Activated CD4-positive, alpha-beta T cell treated with anti-CD3 and anti-CD28 coated beads for 36 hours (primary cell): ENCODE data around the gene SEC61A2. TPM values are rescaled to one million over a fixed set of nuclear protein-coding genes. Genes with fewer than 3 reads are reported as not detected.

Experiments
- ATAC-seq: fragments of 200-7000 bp; cut with Tn5 transposase; one replicate; pipeline ENCODE4 v1.10.0; 2021; ENCODE audit warnings: mild to moderate bottlenecking, moderate library complexity
- CTCF ChIA-PET: fragments of 350-600 bp; sonication (Branson Sonifier 250); formaldehyde crosslinking; loops from one replicate; lab custom pipeline; 2021; ENCODE audit warnings: antibody characterized with exemption; lab: Charles Lee
- POLR2A ChIA-PET: fragments of 350-600 bp; sonication (Branson Sonifier 250); formaldehyde crosslinking; loops from one replicate; lab custom pipeline; 2021; ENCODE audit warnings: antibody characterized with exemption, inconsistent platforms; lab: Charles Lee
- DNase-seq: peaks from one replicate; pipeline ENCODE4 v3.0.0-alpha.2; 2020
- H3K27ac Mint-ChIP-seq: one replicate; pipeline ENCODE4 v1.8.0; 2021; ENCODE audit warnings: mixed read lengths
- H3K27me3 Mint-ChIP-seq: one replicate; pipeline ENCODE4 v1.8.0; 2021; ENCODE audit warnings: mixed read lengths
- H3K36me3 Mint-ChIP-seq: one replicate; pipeline ENCODE4 v1.8.0; 2021; ENCODE audit warnings: low read depth, mixed read lengths
- H3K4me1 Mint-ChIP-seq: one replicate; pipeline ENCODE4 v1.8.0; 2021; ENCODE audit warnings: mixed read lengths
- H3K4me3 Mint-ChIP-seq: one replicate; pipeline ENCODE4 v1.8.0; 2021; ENCODE audit warnings: mild to moderate bottlenecking, moderate library complexity, mixed read lengths
- H3K9me3 Mint-ChIP-seq: one replicate; pipeline ENCODE4 v1.8.0; 2021; ENCODE audit warnings: low read depth, mixed read lengths
- intact Hi-C, 2 experiments: fragments of 100-400 bp; cut with DNase I in 1 of 2; cut with micrococcal nuclease in 1 of 2; formaldehyde crosslinking; loops; one replicate each; pipeline versions ENCODE4 v1.14.2 to v1.15.1; 2022 to 2024; cut with DNase I, micrococcal nuclease
- total RNA-seq, 2 experiments: library from RNA; stranded (reverse); gene quantifications; one replicate each; pipeline ENCODE4 v1.2.3, GENCODE V29; 2021

The SEC61A2 gene
- total RNA-seq, 2 experiments from 2014 or later: 11.3 to 12.0 TPM

GRCh38 chr10:12196531-12197211, 67.2 kb downstream of the SEC61A2 start:
- intact Hi-C loops: loop anchor here in 1 of 2 experiments (1.0 to 5.0 kb wide), 8 partner anchors 15 to 1391 kb away; partner anchors contain the start of genes CAMK1D, DHTKD1, OPTN and PHYH
- CTCF ChIA-PET: interaction anchor here (0.5 to 5.2 kb wide), 7 partner anchors 9 to 650 kb away, joined by 3 to 38 read pairs (median 3); partner anchors contain the start of gene UPF2

DNA sequence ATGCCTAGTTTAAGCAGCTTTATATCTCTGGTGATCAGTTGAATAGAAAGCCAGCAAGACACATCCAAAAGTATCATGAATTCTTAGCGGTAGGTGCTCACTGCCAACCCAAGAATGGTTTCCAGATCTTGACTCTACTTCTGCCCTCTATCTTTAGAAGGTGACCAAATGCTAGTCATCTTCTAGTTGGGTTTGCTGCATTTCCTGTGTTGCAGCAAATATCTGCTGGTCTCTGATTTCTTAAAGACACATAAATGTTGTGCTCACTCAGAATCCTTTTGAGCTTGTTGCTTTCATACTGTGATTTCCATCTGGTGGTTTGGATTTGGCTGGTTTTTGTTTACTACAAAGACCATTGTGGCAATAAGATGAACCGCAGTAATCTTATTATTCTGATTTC, 68.7 kb downstream of the SEC61A2 start:
- ChIA-PET CTCF (interaction anchor here (0.6 to 5.2 kb wide), 5 partner anchors 17 to 458 kb away, joined by 3 to 38 read pairs (median 3); no protein-coding TSS in a partner anchor), POLR2A (no interaction called here)
- Mint-ChIP-seq H3K9me3 (no peaks in the 10 kb centered on the region), H3K36me3 (peaks cover 46% of the 10 kb centered on the region), H3K4me3 (peak overlapping the region; percentile 62), H3K27ac (peak overlapping the region; percentile 39), H3K4me1 (peaks cover 40% of the 10 kb centered on the region), H3K27me3 (no peaks in the 10 kb centered on the region)
- no peak for ATAC-seq
- DNase-seq: no peak
- intact Hi-C loops: loop anchor here in 1 of 2 experiments (5.0 kb wide), 5 partner anchors 149 to 1389 kb away; partner anchors contain the start of genes CAMK1D, OPTN, PHYH and PRPF18

More at GRCh38 chr10:12196531-12197211, 67.2 kb downstream of the SEC61A2 start:
- peaks cover 44% of the 10 kb centered on the region for H3K4me1 Mint-ChIP-seq
- no peaks in the 10 kb centered on the region for H3K27me3 Mint-ChIP-seq
- peak overlapping the region; percentile 97 for H3K27ac Mint-ChIP-seq
- H3K36me3 Mint-ChIP-seq: peaks cover 49% of the 10 kb centered on the region
- H3K9me3 Mint-ChIP-seq: no peaks in the 10 kb centered on the region
- DNase-seq: no peak
- POLR2A ChIA-PET: interaction anchor here (0.7 to 1.3 kb wide), 4 partner anchors 9 to 156 kb away, joined by 3 to 7 read pairs (median 4); partner anchors contain the start of gene UPF2
- no peak for ATAC-seq
- H3K4me3 Mint-ChIP-seq: peak overlapping the region; percentile 96

DNA sequence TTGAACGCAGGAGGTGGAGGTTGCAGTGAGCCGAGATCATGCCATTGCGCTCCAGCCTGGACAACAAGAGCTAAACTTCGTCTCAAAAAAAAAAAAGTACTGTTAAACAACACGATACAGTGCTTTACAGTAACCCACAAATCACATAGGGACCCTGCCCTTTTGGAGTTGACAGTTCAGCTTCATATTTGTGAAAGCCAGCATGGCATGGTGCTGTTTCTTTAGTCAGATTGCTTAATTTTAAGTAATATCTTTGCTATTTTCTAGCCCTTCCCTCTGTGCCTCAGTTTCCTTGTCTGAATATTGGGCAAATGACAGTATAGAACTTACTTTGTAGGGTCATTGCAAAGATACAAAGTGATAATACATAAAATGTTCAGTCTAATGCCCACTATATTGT, 71.4 kb downstream of the SEC61A2 start:
- DNase-seq (no peak), ATAC-seq (no peak)
- peaks cover 36% of the 10 kb centered on the region for H3K4me1 Mint-ChIP-seq
- no peak overlapping the region for H3K4me3 Mint-ChIP-seq
- intact Hi-C loops: loop anchor here in 1 of 2 experiments (5.0 kb wide), 1 partner anchor 41 kb away; no protein-coding TSS in a partner anchor
- H3K27me3 Mint-ChIP-seq: no peaks in the 10 kb centered on the region
- ChIA-PET POLR2A (no interaction called here), CTCF (interaction anchor here (1.0 to 4.9 kb wide), 2 partner anchors 11 to 15 kb away, joined by 3 to 43 read pairs; no protein-coding TSS in a partner anchor)
- no peaks in the 10 kb centered on the region for H3K9me3 Mint-ChIP-seq
- peak overlapping the region; percentile 67 for H3K27ac Mint-ChIP-seq
- peaks cover 50% of the 10 kb centered on the region for H3K36me3 Mint-ChIP-seq

DNA sequence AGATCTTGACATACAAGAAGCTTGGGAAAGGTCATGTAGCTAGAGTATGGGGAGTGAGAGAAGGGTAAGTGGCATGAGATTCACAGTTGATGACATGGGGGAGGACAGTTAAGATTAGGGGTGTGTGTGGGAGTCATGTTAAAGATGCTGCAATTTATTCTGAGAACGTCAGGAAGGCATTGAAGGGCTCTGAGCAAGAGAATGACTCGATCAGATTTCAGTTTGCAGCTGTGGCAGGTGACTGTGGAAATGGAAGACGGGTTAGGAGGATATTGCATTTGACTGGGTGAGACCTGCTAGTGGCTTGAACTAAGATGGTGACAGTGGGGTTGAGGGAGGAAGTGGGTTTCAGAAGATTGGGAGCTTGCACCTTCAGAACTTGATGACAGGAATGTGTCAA, 72.1 kb downstream of the SEC61A2 start:
- no peaks in the 10 kb centered on the region for H3K27me3 Mint-ChIP-seq
- peak; percentile 37 for DNase-seq

DNA sequence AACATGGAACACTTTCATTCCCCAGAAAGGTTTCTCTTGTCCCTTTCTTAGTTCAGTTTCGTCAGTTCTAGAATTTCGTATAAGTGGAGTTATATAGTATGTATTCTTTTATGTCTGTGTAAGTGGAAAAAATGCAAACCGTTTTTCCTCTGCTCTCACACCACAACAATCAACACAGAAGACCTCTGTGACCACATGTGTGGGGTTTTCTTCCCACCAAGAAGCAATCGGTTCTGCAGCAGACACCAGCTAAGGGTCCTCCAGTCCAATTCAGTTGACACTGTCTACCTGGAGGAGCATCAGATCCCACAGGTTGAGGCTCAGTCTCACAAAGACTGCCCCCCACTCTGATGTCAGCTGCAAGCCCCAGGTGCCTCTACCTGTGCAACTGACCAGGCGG, 72.7 kb downstream of the SEC61A2 start:
- DNase-seq (no peak), ATAC-seq (no peak)
- H3K27me3 Mint-ChIP-seq: no peaks in the 10 kb centered on the region
- ChIA-PET POLR2A (no interaction called here), CTCF (interaction anchor here (0.6 to 4.9 kb wide), 2 partner anchors 13 to 50 kb away, joined by 3 to 43 read pairs; no protein-coding TSS in a partner anchor)
- no peak overlapping the region for H3K4me3 Mint-ChIP-seq
- peaks cover 45% of the 10 kb centered on the region for H3K36me3 Mint-ChIP-seq
- intact Hi-C loops: loop anchor here in 1 of 2 experiments (5.0 kb wide), 1 partner anchor 40 kb away; no protein-coding TSS in a partner anchor
- no peaks in the 10 kb centered on the region for H3K9me3 Mint-ChIP-seq
- H3K4me1 Mint-ChIP-seq: peaks cover 36% of the 10 kb centered on the region
- H3K27ac Mint-ChIP-seq: no peak overlapping the region

More for the DNA sequence above, 72.1 kb downstream of the SEC61A2 start:
- no peak overlapping the region for H3K4me3 Mint-ChIP-seq
- peaks cover 45% of the 10 kb centered on the region for H3K36me3 Mint-ChIP-seq
- H3K27ac Mint-ChIP-seq: peak overlapping the region; percentile 67
- intact Hi-C loops: loop anchor here in 1 of 2 experiments (5.0 kb wide), 1 partner anchor 41 kb away; no protein-coding TSS in a partner anchor
- ATAC-seq: peak; percentile 81
- CTCF ChIA-PET: interaction anchor here (0.6 to 4.9 kb wide), 2 partner anchors 14 to 511 kb away, joined by 3 to 43 read pairs; no protein-coding TSS in a partner anchor
- POLR2A ChIA-PET: no interaction called here
- H3K4me1 Mint-ChIP-seq: peaks cover 36% of the 10 kb centered on the region
- no peaks in the 10 kb centered on the region for H3K9me3 Mint-ChIP-seq

DNA sequence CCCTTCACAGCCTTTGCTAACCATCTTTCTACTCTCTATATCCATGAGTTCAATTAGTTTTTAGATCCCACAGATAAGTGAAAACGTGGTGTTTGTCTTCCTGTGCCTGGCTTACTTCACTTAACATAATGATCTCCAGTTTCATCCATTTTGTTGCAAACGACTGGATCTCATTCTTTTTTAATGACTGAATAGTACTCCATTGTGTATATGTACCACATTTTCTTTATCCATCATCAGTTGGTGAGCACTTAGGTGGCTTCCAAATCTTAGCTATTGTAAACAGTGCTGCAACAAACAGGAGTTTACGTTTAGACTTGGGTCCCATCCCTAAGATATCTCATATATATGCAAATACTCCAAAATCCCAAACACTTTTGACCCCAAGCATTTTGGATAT, 75.6 kb downstream of the SEC61A2 start:
- H3K27ac Mint-ChIP-seq: no peak overlapping the region
- CTCF ChIA-PET: interaction anchor here (0.6 to 1.1 kb wide), 2 partner anchors 10 to 15 kb away, joined by 3 to 4 read pairs; no protein-coding TSS in a partner anchor
- H3K4me1 Mint-ChIP-seq: peaks cover 18% of the 10 kb centered on the region
- intact Hi-C loops: no loop called here
- DNase-seq (no peak), ATAC-seq (no peak)
- peaks cover 52% of the 10 kb centered on the region for H3K36me3 Mint-ChIP-seq
- H3K4me3 Mint-ChIP-seq: no peak overlapping the region
- H3K27me3 Mint-ChIP-seq: no peaks in the 10 kb centered on the region
- POLR2A ChIA-PET: interaction anchor here (0.7 kb wide), 1 partner anchor 9 kb away, joined by 12 read pairs; the partner anchor contains the start of genes CDC123 and NUDT5
- H3K9me3 Mint-ChIP-seq: no peaks in the 10 kb centered on the region

- Mint-ChIP-seq H3K4me3 (no peak overlapping the region), H3K27me3 (no peaks in the 10 kb centered on the region), H3K4me1 (peaks cover 7% of the 10 kb centered on the region), H3K9me3 (no peaks in the 10 kb centered on the region), H3K36me3 (peaks cover 52% of the 10 kb centered on the region), H3K27ac (peak overlapping the region; percentile 3)
- DNase-seq (no peak), ATAC-seq (no peak)
- ChIA-PET POLR2A (no interaction called here), CTCF (no interaction called here)
- intact Hi-C loops: no loop called here
Observed at GRCh38 chr10:12207114-12207513, 77.6 kb downstream of the SEC61A2 start.

DNA sequence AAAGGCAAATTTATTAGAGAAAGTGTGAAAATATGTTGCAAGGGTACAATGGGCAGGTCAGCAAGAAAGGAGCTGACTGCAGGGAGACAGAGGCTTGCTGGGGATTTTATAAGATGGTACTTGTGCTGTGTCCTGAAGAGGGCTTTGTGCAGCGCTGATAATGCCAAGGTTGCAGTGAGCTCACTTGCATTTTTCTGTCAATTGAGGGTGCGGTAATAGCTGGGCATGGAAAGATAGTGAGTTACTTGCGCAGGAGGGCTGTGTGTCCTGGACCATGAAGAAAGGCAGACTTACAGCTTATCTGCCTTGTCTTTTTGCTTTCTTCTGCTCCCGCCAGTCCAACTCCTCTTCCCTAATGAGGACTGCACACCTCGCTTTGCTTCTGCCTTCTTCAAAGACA, 79.0 kb downstream of the SEC61A2 start:
- no peaks in the 10 kb centered on the region for H3K27me3 Mint-ChIP-seq
- H3K4me1 Mint-ChIP-seq: peaks cover 8% of the 10 kb centered on the region
- H3K36me3 Mint-ChIP-seq: peaks cover 54% of the 10 kb centered on the region
- intact Hi-C loops: no loop called here
- H3K9me3 Mint-ChIP-seq: no peaks in the 10 kb centered on the region
- no peak overlapping the region for H3K4me3 Mint-ChIP-seq
- H3K27ac Mint-ChIP-seq: no peak overlapping the region
- ChIA-PET CTCF (no interaction called here), POLR2A (no interaction called here)
- ATAC-seq (no peak), DNase-seq (no peak)

DNA sequence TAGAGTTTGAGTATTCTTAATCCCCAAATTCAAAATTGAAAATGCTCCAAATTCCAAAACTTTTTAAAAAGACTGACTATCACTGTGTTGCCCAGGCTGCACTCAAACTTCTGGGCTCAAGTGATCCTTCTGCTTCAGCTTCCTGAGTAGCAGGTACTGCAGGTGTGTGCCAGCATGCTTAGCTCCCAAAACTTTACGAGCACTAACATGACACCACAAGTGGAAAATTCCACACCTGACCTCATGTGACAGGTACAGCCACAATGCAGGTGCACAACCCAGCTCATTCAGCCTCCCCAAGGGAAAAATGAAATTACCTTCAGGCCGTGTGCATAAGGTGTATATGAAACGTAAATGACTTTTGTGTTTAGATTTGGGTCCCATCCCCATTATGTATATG, 83.0 kb downstream of the SEC61A2 start:
- Mint-ChIP-seq H3K27me3 (no peaks in the 10 kb centered on the region), H3K27ac (no peak overlapping the region), H3K4me3 (no peak overlapping the region), H3K4me1 (peaks cover 17% of the 10 kb centered on the region), H3K9me3 (no peaks in the 10 kb centered on the region), H3K36me3 (peaks cover 52% of the 10 kb centered on the region)
- DNase-seq (no peak), ATAC-seq (no peak)
- intact Hi-C loops: loop anchor here in 1 of 2 experiments (10.0 kb wide), 1 partner anchor 862 kb away; no protein-coding TSS in a partner anchor
- ChIA-PET POLR2A (no interaction called here), CTCF (interaction anchor here (0.7 to 0.9 kb wide), 2 partner anchors 12 to 498 kb away, joined by 3 to 5 read pairs; no protein-coding TSS in a partner anchor)

- CTCF ChIA-PET: interaction anchor here (0.5 to 4.8 kb wide), 12 partner anchors 11 to 539 kb away, joined by 3 to 43 read pairs (median 6); partner anchors contain the start of genes CDC123 and NUDT5
- POLR2A ChIA-PET: no interaction called here
- Mint-ChIP-seq H3K4me1 (peaks cover 17% of the 10 kb centered on the region), H3K27me3 (no peaks in the 10 kb centered on the region), H3K4me3 (no peak overlapping the region), H3K27ac (no peak overlapping the region), H3K9me3 (no peaks in the 10 kb centered on the region), H3K36me3 (peaks cover 50% of the 10 kb centered on the region)
- ATAC-seq (no peak), DNase-seq (no peak)
- intact Hi-C loops: loop anchor here in 1 of 2 experiments (1.0 to 10.0 kb wide), 4 partner anchors 443 to 861 kb away; no protein-coding TSS in a partner anchor
Observed at GRCh38 chr10:12213621-12214020, 84.1 kb downstream of the SEC61A2 start.

GRCh38 chr10:12214093-12214492, 84.6 kb downstream of the SEC61A2 start:
- ATAC-seq (no peak), DNase-seq (no peak)
- intact Hi-C loops: loop anchor here in 1 of 2 experiments (1.0 to 10.0 kb wide), 4 partner anchors 442 to 861 kb away; no protein-coding TSS in a partner anchor
- Mint-ChIP-seq H3K27ac (no peak overlapping the region), H3K9me3 (no peaks in the 10 kb centered on the region), H3K36me3 (peaks cover 50% of the 10 kb centered on the region), H3K27me3 (no peaks in the 10 kb centered on the region), H3K4me3 (no peak overlapping the region), H3K4me1 (peaks cover 17% of the 10 kb centered on the region)
- ChIA-PET CTCF (interaction anchor here (0.5 to 4.8 kb wide), 26 partner anchors 9 to 860 kb away, joined by 3 to 43 read pairs (median 4); partner anchors contain the start of genes CDC123 and NUDT5), POLR2A (no interaction called here)
